HG03439 (cell line): Measurements from ENCODE around the gene SCUBE3.

ENCODE experiments used
- ATAC-seq: cut with Tn5 transposase; IDR thresholded peaks from one replicate; pipeline ENCODE4 v1.9.1; 2021; ENCODE audit warnings: mild to moderate bottlenecking, moderate library complexity; ENCODE audit not compliant: unreplicated experiment

SCUBE3 gene

GRCh38 chr6:35209081-35209480, 4.7 kb upstream of the SCUBE3 start:
- no peak for ATAC-seq

GRCh38 chr6:35209622-35210247, 4.0 kb upstream of the SCUBE3 start:
- ATAC-seq = no peak

GRCh38 chr6:35213298-35213791, 411 bp upstream of the SCUBE3 start:
- ATAC-seq = no peak

- no peak for ATAC-seq
These were observed 1.3 kb downstream of the SCUBE3 start for GRCh38 chr6:35214869-35215664.

- ATAC-seq = no peak
These were observed 2.1 kb downstream of the SCUBE3 start for GRCh38 chr6:35215665-35216411.

- ATAC-seq = no peak
These were observed 2.6 kb downstream of the SCUBE3 start for GRCh38 chr6:35216412-35216732.

GRCh38 chr6:35216851-35217811, 3.4 kb downstream of the SCUBE3 start:
- ATAC-seq = no peak

- no peak for ATAC-seq
These were observed 4.3 kb downstream of the SCUBE3 start for GRCh38 chr6:35218021-35218420.

GRCh38 chr6:35218456-35218855, 4.7 kb downstream of the SCUBE3 start:
- ATAC-seq = no peak

- ATAC-seq = no peak
These were observed 6.0 kb downstream of the SCUBE3 start for GRCh38 chr6:35219683-35220326.

GRCh38 chr6:35220711-35221110, 7.0 kb downstream of the SCUBE3 start:
- no peak for ATAC-seq

- no peak for ATAC-seq
These were observed 9.6 kb downstream of the SCUBE3 start for GRCh38 chr6:35223396-35223795.

GRCh38 chr6:35224720-35225119, 11.0 kb downstream of the SCUBE3 start:
- no peak for ATAC-seq

GRCh38 chr6:35228481-35228880, 14.7 kb downstream of the SCUBE3 start:
- ATAC-seq = no peak

- ATAC-seq = no peak
These were observed 15.5 kb downstream of the SCUBE3 start for GRCh38 chr6:35229304-35229703.

- ATAC-seq = no peak
These were observed 16.7 kb downstream of the SCUBE3 start for GRCh38 chr6:35230498-35230897.

- ATAC-seq = no peak
These were observed 17.2 kb downstream of the SCUBE3 start for GRCh38 chr6:35230950-35231349.

GRCh38 chr6:35231563-35231962, 17.8 kb downstream of the SCUBE3 start:
- no peak for ATAC-seq

- no peak for ATAC-seq
These were observed 21.1 kb downstream of the SCUBE3 start for GRCh38 chr6:35234901-35235300.

- ATAC-seq = no peak
These were observed 22.5 kb downstream of the SCUBE3 start for GRCh38 chr6:35236223-35236622.
